ENCODE data around the gene HOXC10.
A peak's percentile ranks its signal among the peaks of the same experiment; 100 is the strongest.

The HOXC10 gene

GRCh38 chr12:53996240-53997203 is 11.6 kb downstream of the HOXC10 start:
- peak overlapping the region; percentile 85 to 87 for H3K4me3 Mint-ChIP-seq
- peaks cover 67% of the 10 kb centered on the region for H3K4me1 Mint-ChIP-seq
- peak overlapping the region in 1 of 2 donors; percentile 34 for H3K27ac Mint-ChIP-seq
- peaks cover 100% of the 10 kb centered on the region for H3K27me3 Mint-ChIP-seq
- DNase-seq, result no peak
- peak; percentile 3 for ATAC-seq
- H3K9me3 Mint-ChIP-seq, result no peaks in the 10 kb centered on the region

GRCh38 chr12:53997204-53998109 is 12.5 kb downstream of the HOXC10 start:
- peaks cover 100% of the 10 kb centered on the region for H3K27me3 Mint-ChIP-seq
- no peak for DNase-seq
- peaks cover 62% of the 10 kb centered on the region for H3K4me1 Mint-ChIP-seq
- ATAC-seq, result no peak
- H3K4me3 Mint-ChIP-seq, result peak overlapping the region in 1 of 2 donors; percentile 3
- H3K27ac Mint-ChIP-seq, result no peak overlapping the region
- H3K9me3 Mint-ChIP-seq, result no peaks in the 10 kb centered on the region

- H3K9me3 Mint-ChIP-seq, result no peaks in the 10 kb centered on the region
- DNase-seq (no peak), ATAC-seq (no peak)
- peaks cover 100% of the 10 kb centered on the region for H3K27me3 Mint-ChIP-seq
- H3K4me3 Mint-ChIP-seq, result no peak overlapping the region
- peaks cover 63% of the 10 kb centered on the region for H3K4me1 Mint-ChIP-seq
- H3K27ac Mint-ChIP-seq, result no peak overlapping the region
Observed at GRCh38 chr12:53998110-53998899, 13.4 kb downstream of the HOXC10 start.

- Mint-ChIP-seq H3K27me3 (peaks cover 100% of the 10 kb centered on the region), H3K27ac (no peak overlapping the region), H3K9me3 (no peaks in the 10 kb centered on the region), H3K4me1 (peaks cover 57% of the 10 kb centered on the region), H3K4me3 (no peak overlapping the region)
- ATAC-seq (no peak), DNase-seq (no peak)
Observed at GRCh38 chr12:53998900-53999236, 13.9 kb downstream of the HOXC10 start.

- DNase-seq (no peak), ATAC-seq (no peak)
- H3K4me1 Mint-ChIP-seq, result peaks cover 50% of the 10 kb centered on the region
- H3K9me3 Mint-ChIP-seq, result no peaks in the 10 kb centered on the region
- peak overlapping the region; percentile 63 to 67 for H3K4me3 Mint-ChIP-seq
- H3K27ac Mint-ChIP-seq, result no peak overlapping the region
- peaks cover 100% of the 10 kb centered on the region for H3K27me3 Mint-ChIP-seq
Observed at GRCh38 chr12:53999559-54000115, 14.7 kb downstream of the HOXC10 start.

- Mint-ChIP-seq H3K27ac (no peak within 1 kb of the TSS), H3K9me3 (no peaks in the 10 kb centered on the region)
- ATAC-seq, result no peak
Observed at GRCh38 chr12:54000116-54001114, 15.5 kb downstream of the HOXC10 start, which contains the start of gene HOXC9. Gene HOXC9, plus strand, starts transcription at chr12:54000161. Its CDS starts 28 bp downstream, at chr12:54000189.

GRCh38 chr12:54001283-54002187 is 16.6 kb downstream of the HOXC10 start:
- Mint-ChIP-seq H3K27me3 (peaks cover 100% of the 10 kb centered on the region), H3K4me3 (no peak overlapping the region), H3K9me3 (no peaks in the 10 kb centered on the region), H3K4me1 (peaks cover 45% of the 10 kb centered on the region), H3K27ac (no peak overlapping the region)
- DNase-seq, result no peak
- ATAC-seq, result no peak

More at GRCh38 chr12:54000116-54001114, 15.5 kb downstream of the HOXC10 start, which contains the start of gene HOXC9:
- Mint-ChIP-seq H3K4me1 (peaks cover 45% of the 10 kb centered on the region), H3K27me3 (peaks cover 100% of the 10 kb centered on the region), H3K4me3 (peak within 1 kb of the TSS; percentile 63 to 67)
- no peak for DNase-seq

- Mint-ChIP-seq H3K27ac (no peak overlapping the region), H3K4me3 (no peak overlapping the region), H3K4me1 (peaks cover 43% of the 10 kb centered on the region), H3K9me3 (no peaks in the 10 kb centered on the region), H3K27me3 (peaks cover 100% of the 10 kb centered on the region)
- ATAC-seq (no peak), DNase-seq (no peak)
Observed at GRCh38 chr12:54002278-54002914, 17.4 kb downstream of the HOXC10 start.

- no peak overlapping the region for H3K27ac Mint-ChIP-seq
- ATAC-seq, result no peak
- peaks cover 100% of the 10 kb centered on the region for H3K27me3 Mint-ChIP-seq
- no peak overlapping the region for H3K4me3 Mint-ChIP-seq
- DNase-seq, result no peak
- peaks cover 38% of the 10 kb centered on the region for H3K4me1 Mint-ChIP-seq
- no peaks in the 10 kb centered on the region for H3K9me3 Mint-ChIP-seq
Observed at GRCh38 chr12:54002915-54003389, 18.0 kb downstream of the HOXC10 start.

- no peak overlapping the region for H3K4me3 Mint-ChIP-seq
- H3K27ac Mint-ChIP-seq, result no peak overlapping the region
- peaks cover 38% of the 10 kb centered on the region for H3K4me1 Mint-ChIP-seq
- no peak for ATAC-seq
- DNase-seq, result no peak
- peaks cover 100% of the 10 kb centered on the region for H3K27me3 Mint-ChIP-seq
- no peaks in the 10 kb centered on the region for H3K9me3 Mint-ChIP-seq
Observed at GRCh38 chr12:54003625-54004024, 18.7 kb downstream of the HOXC10 start.

GRCh38 chr12:54004063-54004840 is 19.3 kb downstream of the HOXC10 start:
- DNase-seq (no peak), ATAC-seq (no peak)
- Mint-ChIP-seq H3K9me3 (no peaks in the 10 kb centered on the region), H3K4me1 (peaks cover 41% of the 10 kb centered on the region), H3K27me3 (peaks cover 100% of the 10 kb centered on the region), H3K4me3 (no peak overlapping the region), H3K27ac (no peak overlapping the region)

Measured in stimulated activated naive CD8-positive, alpha-beta T cell treated with anti-CD3 and anti-CD28 coated beads, Interleukin-15, amount 100 ng/mL, for 72 hours (primary cell).